Measurements from ENCODE around the gene FCGR2B.
"Not testable (repeated sequence)": the region's sequence is repeated elsewhere in the genome, so short reads cannot be mapped to it uniquely, and the experiment has no call there.

The FCGR2B gene

DNA sequence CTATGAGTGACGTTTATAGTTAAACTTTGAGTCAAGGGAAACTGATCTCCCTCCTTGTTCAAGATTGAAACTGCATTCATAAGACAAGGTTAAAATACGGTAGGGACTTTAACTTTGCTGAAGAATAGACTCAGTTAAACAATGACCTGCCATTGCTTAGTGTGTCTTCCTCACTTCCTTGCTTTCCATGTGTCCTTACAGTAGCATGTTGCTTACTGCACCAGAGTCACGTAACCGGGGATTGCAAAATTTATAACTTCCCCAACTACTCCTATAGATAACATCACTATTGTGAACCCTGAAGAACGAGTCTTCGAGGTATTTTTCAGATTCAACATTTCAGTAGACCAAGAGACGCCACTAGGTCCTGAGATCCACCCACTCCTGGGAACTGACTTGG, 9.4 kb upstream of the FCGR2B start:
- not testable (repeated sequence) for H3K14ac ChIP-seq (ENCODE audit: low read length); H2BK120ac ChIP-seq (ENCODE audit: low read depth, low read length); H3K9me3 ChIP-seq (replicated peaks in 1 of 2; ENCODE audit: control insufficient read depth in 2 of 2, insufficient read depth in 1 of 2, low read depth in 1 of 2, low read length in 2 of 2); H3K18ac ChIP-seq (ENCODE audit: low read length); H3K36me3 ChIP-seq (replicated peaks in 1 of 2; ENCODE audit: control insufficient read depth in 2 of 2, insufficient read depth in 2 of 2, low read length in 2 of 2); H3K4me3 ChIP-seq (ENCODE audit: low read length in 2 of 2); H4K8ac ChIP-seq (ENCODE audit: low read depth, low read length); H2BK12ac ChIP-seq (ENCODE audit: low read length); DNase-seq (ENCODE audit: low spot score); H3K9ac ChIP-seq (ENCODE audit: low read depth, low read length, poor library complexity); H3K79me1 ChIP-seq (ENCODE audit: low read depth, low read length); H3K23ac ChIP-seq (ENCODE audit: low read depth, low read length, poor library complexity); H2AFZ ChIP-seq (ENCODE audit: low read length); H3K4ac ChIP-seq (ENCODE audit: low read length); H2BK15ac ChIP-seq (ENCODE audit: low read length); H4K91ac ChIP-seq (ENCODE audit: low read depth, low read length, poor library complexity); H3K27ac ChIP-seq (replicated peaks; ENCODE audit: low read length); H3K4me1 ChIP-seq (ENCODE audit: control insufficient read depth in 2 of 2, insufficient read depth in 1 of 2, low read depth in 1 of 2, low read length in 2 of 2); H3K27me3 ChIP-seq (ENCODE audit: control insufficient read depth in 3 of 3, insufficient read depth in 3 of 3, low read depth in 1 of 3, low read length in 3 of 3); H2BK5ac ChIP-seq (ENCODE audit: low read length); H2AK5ac ChIP-seq (ENCODE audit: low read depth, low read length); H3K4me2 ChIP-seq (ENCODE audit: insufficient read depth, low read length, poor library complexity, severe bottlenecking)
- WGBS, 2 donors (ENCODE audit: extremely low coverage in 2 of 2, insufficient read length in 2 of 2, insufficient replicate concordance in 1 of 2), result no CpG with 5 or more reads among the region's 7 CpGs

DNA sequence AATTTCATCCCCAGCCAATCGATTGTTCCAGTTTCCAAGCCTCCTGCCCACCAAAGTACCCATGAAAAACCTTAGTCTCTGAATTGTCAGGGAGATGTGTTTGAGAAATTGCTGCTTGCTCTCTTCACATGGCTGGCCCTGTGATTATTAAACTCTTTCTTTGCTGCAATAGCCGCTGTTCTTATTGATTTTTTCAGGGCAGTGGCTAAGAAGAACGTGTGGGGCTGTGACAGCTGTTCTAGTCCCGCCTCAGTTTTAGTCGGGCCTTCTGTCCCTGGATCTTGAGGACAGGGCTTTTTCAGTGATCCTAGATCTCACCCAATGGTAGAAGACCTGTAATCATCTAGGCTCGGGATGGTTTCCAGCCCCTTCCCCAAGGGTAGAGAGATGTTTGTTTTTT, 9.0 kb upstream of the FCGR2B start:
- H3K36me3 ChIP-seq (replicated peaks in 1 of 2; ENCODE audit: control insufficient read depth in 2 of 2, insufficient read depth in 2 of 2, low read length in 2 of 2); H3K4me2 ChIP-seq (ENCODE audit: insufficient read depth, low read length, poor library complexity, severe bottlenecking); H3K79me1 ChIP-seq (ENCODE audit: low read depth, low read length); H3K14ac ChIP-seq (ENCODE audit: low read length); H3K27me3 ChIP-seq (ENCODE audit: control insufficient read depth in 3 of 3, insufficient read depth in 3 of 3, low read depth in 1 of 3, low read length in 3 of 3); DNase-seq (ENCODE audit: low spot score); H2BK120ac ChIP-seq (ENCODE audit: low read depth, low read length); H3K9me3 ChIP-seq (replicated peaks in 1 of 2; ENCODE audit: control insufficient read depth in 2 of 2, insufficient read depth in 1 of 2, low read depth in 1 of 2, low read length in 2 of 2); H3K4me1 ChIP-seq (ENCODE audit: control insufficient read depth in 2 of 2, insufficient read depth in 1 of 2, low read depth in 1 of 2, low read length in 2 of 2); H4K91ac ChIP-seq (ENCODE audit: low read depth, low read length, poor library complexity); H4K8ac ChIP-seq (ENCODE audit: low read depth, low read length); H3K4me3 ChIP-seq (ENCODE audit: low read length in 2 of 2); H3K9ac ChIP-seq (ENCODE audit: low read depth, low read length, poor library complexity); H2AFZ ChIP-seq (ENCODE audit: low read length); H3K4ac ChIP-seq (ENCODE audit: low read length); H2AK5ac ChIP-seq (ENCODE audit: low read depth, low read length); H2BK5ac ChIP-seq (ENCODE audit: low read length); H2BK15ac ChIP-seq (ENCODE audit: low read length); H3K18ac ChIP-seq (ENCODE audit: low read length); H3K27ac ChIP-seq (replicated peaks; ENCODE audit: low read length); H2BK12ac ChIP-seq (ENCODE audit: low read length); H3K23ac ChIP-seq (ENCODE audit: low read depth, low read length, poor library complexity): not testable (repeated sequence)
- WGBS, 2 donors (ENCODE audit: extremely low coverage in 2 of 2, insufficient read length in 2 of 2, insufficient replicate concordance in 1 of 2), result no CpG with 5 or more reads among the region's 6 CpGs

DNA sequence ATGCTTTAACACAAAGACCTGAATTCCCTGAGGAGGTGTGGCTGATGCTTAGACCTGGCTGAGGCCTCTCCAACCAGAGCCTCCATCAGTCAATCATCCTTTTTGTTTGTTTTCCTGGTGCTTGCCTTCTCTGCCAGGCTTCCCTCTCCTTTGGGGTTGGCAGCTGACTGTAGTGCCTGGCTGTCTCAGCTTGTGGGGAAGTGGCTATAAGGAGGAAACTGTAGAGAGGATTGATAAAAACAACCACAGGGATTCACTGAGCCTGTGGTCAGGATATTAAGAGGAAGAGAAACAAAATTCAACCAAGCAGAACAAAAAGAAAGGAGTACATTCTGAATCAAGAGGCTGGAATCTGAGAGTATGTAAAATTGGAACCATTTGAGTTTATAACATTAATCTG, 4.4 kb upstream of the FCGR2B start:
- not testable (repeated sequence) for H2AFZ ChIP-seq (ENCODE audit: low read length); H2AK5ac ChIP-seq (ENCODE audit: low read depth, low read length); DNase-seq (ENCODE audit: low spot score); H3K4me1 ChIP-seq (ENCODE audit: control insufficient read depth in 2 of 2, insufficient read depth in 1 of 2, low read depth in 1 of 2, low read length in 2 of 2); H3K9me3 ChIP-seq (replicated peaks in 1 of 2; ENCODE audit: control insufficient read depth in 2 of 2, insufficient read depth in 1 of 2, low read depth in 1 of 2, low read length in 2 of 2); H3K4me3 ChIP-seq (ENCODE audit: low read length in 2 of 2); H2BK120ac ChIP-seq (ENCODE audit: low read depth, low read length); H3K79me1 ChIP-seq (ENCODE audit: low read depth, low read length); H3K36me3 ChIP-seq (replicated peaks in 1 of 2; ENCODE audit: control insufficient read depth in 2 of 2, insufficient read depth in 2 of 2, low read length in 2 of 2); H4K91ac ChIP-seq (ENCODE audit: low read depth, low read length, poor library complexity); H4K8ac ChIP-seq (ENCODE audit: low read depth, low read length); H2BK12ac ChIP-seq (ENCODE audit: low read length); H2BK15ac ChIP-seq (ENCODE audit: low read length); H3K9ac ChIP-seq (ENCODE audit: low read depth, low read length, poor library complexity); H3K27ac ChIP-seq (replicated peaks; ENCODE audit: low read length); H3K4me2 ChIP-seq (ENCODE audit: insufficient read depth, low read length, poor library complexity, severe bottlenecking); H3K4ac ChIP-seq (ENCODE audit: low read length); H3K14ac ChIP-seq (ENCODE audit: low read length); H3K23ac ChIP-seq (ENCODE audit: low read depth, low read length, poor library complexity); H3K27me3 ChIP-seq (ENCODE audit: control insufficient read depth in 3 of 3, insufficient read depth in 3 of 3, low read depth in 1 of 3, low read length in 3 of 3); H2BK5ac ChIP-seq (ENCODE audit: low read length); H3K18ac ChIP-seq (ENCODE audit: low read length)

DNA sequence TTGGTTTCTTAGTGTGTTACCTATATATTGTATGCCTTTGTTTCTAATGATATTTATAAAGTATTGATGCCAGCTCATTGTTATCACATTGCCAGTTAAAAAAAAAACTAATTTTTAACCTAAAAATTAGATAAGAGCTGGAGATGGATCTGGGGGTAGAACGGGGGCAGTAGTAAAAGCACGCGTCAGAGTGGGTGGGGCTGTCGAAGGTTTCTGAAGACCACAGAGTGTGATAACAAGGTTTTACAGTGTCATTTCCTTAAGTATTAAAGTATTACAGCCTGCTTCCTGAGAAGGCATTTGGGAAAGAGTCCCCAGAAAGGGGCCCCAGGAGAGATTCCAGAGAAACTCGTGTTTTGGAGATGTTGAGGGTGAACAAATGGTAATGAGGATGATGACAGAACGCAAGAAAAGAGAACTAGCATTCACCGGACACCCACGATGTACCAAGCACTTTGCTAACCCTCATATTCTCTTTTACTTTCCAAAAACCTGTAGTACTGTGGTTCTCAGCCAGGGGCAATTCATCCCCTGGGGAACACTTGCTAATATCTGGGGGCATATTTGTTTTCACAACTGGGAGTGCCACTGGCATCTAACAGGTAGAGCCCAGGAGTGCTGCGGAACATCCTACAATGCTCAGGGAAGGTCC, 1.2 kb upstream of the FCGR2B start:
- H3K27me3 ChIP-seq (ENCODE audit: control insufficient read depth in 3 of 3, insufficient read depth in 3 of 3, low read depth in 1 of 3, low read length in 3 of 3); H3K36me3 ChIP-seq (replicated peaks in 1 of 2; ENCODE audit: control insufficient read depth in 2 of 2, insufficient read depth in 2 of 2, low read length in 2 of 2); H2BK5ac ChIP-seq (ENCODE audit: low read length); H2BK120ac ChIP-seq (ENCODE audit: low read depth, low read length); H2AFZ ChIP-seq (ENCODE audit: low read length); H3K4me2 ChIP-seq (ENCODE audit: insufficient read depth, low read length, poor library complexity, severe bottlenecking); H3K4ac ChIP-seq (ENCODE audit: low read length); H2BK12ac ChIP-seq (ENCODE audit: low read length); H3K23ac ChIP-seq (ENCODE audit: low read depth, low read length, poor library complexity); H3K79me1 ChIP-seq (ENCODE audit: low read depth, low read length); H3K18ac ChIP-seq (ENCODE audit: low read length); H3K9ac ChIP-seq (ENCODE audit: low read depth, low read length, poor library complexity); H4K8ac ChIP-seq (ENCODE audit: low read depth, low read length); H3K9me3 ChIP-seq (replicated peaks in 1 of 2; ENCODE audit: control insufficient read depth in 2 of 2, insufficient read depth in 1 of 2, low read depth in 1 of 2, low read length in 2 of 2); DNase-seq (ENCODE audit: low spot score); H2AK5ac ChIP-seq (ENCODE audit: low read depth, low read length); H3K14ac ChIP-seq (ENCODE audit: low read length); H3K27ac ChIP-seq (replicated peaks; ENCODE audit: low read length); H3K4me1 ChIP-seq (ENCODE audit: control insufficient read depth in 2 of 2, insufficient read depth in 1 of 2, low read depth in 1 of 2, low read length in 2 of 2); H4K91ac ChIP-seq (ENCODE audit: low read depth, low read length, poor library complexity); H2BK15ac ChIP-seq (ENCODE audit: low read length); H3K4me3 ChIP-seq (ENCODE audit: low read length in 2 of 2): not testable (repeated sequence)
- no CpG with 5 or more reads among the region's 9 CpGs for WGBS, 2 donors (ENCODE audit: extremely low coverage in 2 of 2, insufficient read length in 2 of 2, insufficient replicate concordance in 1 of 2)

Data from neuronal stem cell (in vitro differentiated cells).